ENCODE measurements around the gene MACROD2.

Gene MACROD2

GRCh38 chr20:14729390-14729789, 734.1 kb downstream of the MACROD2 start:
- DNase-seq (ENCODE audit: low spot score), result no peak

GRCh38 chr20:14732343-14732742, 737.0 kb downstream of the MACROD2 start:
- no peak for DNase-seq (ENCODE audit: low spot score)
- FAIRE-seq, result no peak

More at GRCh38 chr20:14729390-14729789, 734.1 kb downstream of the MACROD2 start:
- no peak for FAIRE-seq

GRCh38 chr20:14732996-14733395, 737.7 kb downstream of the MACROD2 start:
- FAIRE-seq (no peak), DNase-seq (ENCODE audit: low spot score) (no peak)

- no peak for DNase-seq (ENCODE audit: low spot score)
- no peak for FAIRE-seq
Measured at GRCh38 chr20:14740380-14740779, 745.1 kb downstream of the MACROD2 start.

- DNase-seq (ENCODE audit: low spot score), result no peak
- no peak for FAIRE-seq
Measured at GRCh38 chr20:14741616-14742015, 746.3 kb downstream of the MACROD2 start.

- FAIRE-seq, result no peak
Measured at GRCh38 chr20:14744723-14745122, 749.4 kb downstream of the MACROD2 start.

GRCh38 chr20:14745830-14746229, 750.5 kb downstream of the MACROD2 start:
- FAIRE-seq (no peak), DNase-seq (ENCODE audit: low spot score) (no peak)

More at GRCh38 chr20:14744723-14745122, 749.4 kb downstream of the MACROD2 start:
- no peak for DNase-seq (ENCODE audit: low spot score)

GRCh38 chr20:14751191-14751590, 755.9 kb downstream of the MACROD2 start:
- FAIRE-seq (no peak), DNase-seq (ENCODE audit: low spot score) (no peak)

GRCh38 chr20:14757728-14758127, 762.4 kb downstream of the MACROD2 start:
- DNase-seq (ENCODE audit: low spot score) (no peak), FAIRE-seq (no peak)

GRCh38 chr20:14758356-14758755, 763.0 kb downstream of the MACROD2 start:
- no peak for FAIRE-seq
- no peak for DNase-seq (ENCODE audit: low spot score)

- no peak for FAIRE-seq
Measured at GRCh38 chr20:14759979-14760378, 764.7 kb downstream of the MACROD2 start.

GRCh38 chr20:14761903-14762302, 766.6 kb downstream of the MACROD2 start:
- DNase-seq (ENCODE audit: low spot score), result no peak
- FAIRE-seq, result no peak

More at GRCh38 chr20:14759979-14760378, 764.7 kb downstream of the MACROD2 start:
- DNase-seq (ENCODE audit: low spot score), result no peak

GRCh38 chr20:14764511-14765369, 769.4 kb downstream of the MACROD2 start:
- DNase-seq (ENCODE audit: low spot score) (no peak), FAIRE-seq (no peak)

- DNase-seq (ENCODE audit: low spot score) (no peak), FAIRE-seq (no peak)
Measured at GRCh38 chr20:14765370-14765701, 770.0 kb downstream of the MACROD2 start.

GRCh38 chr20:14773486-14773885, 778.2 kb downstream of the MACROD2 start:
- DNase-seq (ENCODE audit: low spot score) (no peak), FAIRE-seq (no peak)

GRCh38 chr20:14775778-14776177, 780.5 kb downstream of the MACROD2 start:
- no peak for DNase-seq (ENCODE audit: low spot score)
- no peak for FAIRE-seq

- no peak for DNase-seq (ENCODE audit: low spot score)
- no peak for FAIRE-seq
Measured at GRCh38 chr20:14777591-14777990, 782.3 kb downstream of the MACROD2 start.

- DNase-seq (ENCODE audit: low spot score) (no peak), FAIRE-seq (no peak)
Measured at GRCh38 chr20:14778096-14778495, 782.8 kb downstream of the MACROD2 start.

GRCh38 chr20:14778875-14779274, 783.6 kb downstream of the MACROD2 start:
- DNase-seq (ENCODE audit: low spot score), result no peak
- FAIRE-seq, result no peak

- FAIRE-seq (no peak), DNase-seq (ENCODE audit: low spot score) (no peak)
Measured at GRCh38 chr20:14780508-14780907, 785.2 kb downstream of the MACROD2 start.

GRCh38 chr20:14782731-14783130, 787.4 kb downstream of the MACROD2 start:
- DNase-seq (ENCODE audit: low spot score) (no peak), FAIRE-seq (no peak)

GRCh38 chr20:14783766-14784165, 788.5 kb downstream of the MACROD2 start:
- FAIRE-seq, result no peak
- no peak for DNase-seq (ENCODE audit: low spot score)

- FAIRE-seq, result no peak
- no peak for DNase-seq (ENCODE audit: low spot score)
Measured at GRCh38 chr20:14785065-14785743, 789.9 kb downstream of the MACROD2 start.
